HepG2 (cell line): ENCODE measurements around the gene DAB1. TPM values are rescaled to one million over a fixed set of nuclear protein-coding genes. Genes with fewer than 3 reads are reported as not detected.

Experiments
- ATAC-seq: fragments of 200-7000 bp; cut with Tn5 transposase; 3 replicates; pipeline ENCODE4 v1.9.1; 2020; ENCODE audit warnings: mild to moderate bottlenecking, moderate library complexity
- BruUV-seq: library from RNA; stranded (reverse); fragments of 400-500 nt; replicated peaks from 2 replicates; lab custom pipeline; 2021; lab: Mats Ljungman, UMichigan
- CTCF ChIA-PET: fragments of 300-600 bp; formaldehyde crosslinking; extraction: SDS; loops from one replicate; lab custom pipeline; 2021; ENCODE audit warnings: low total read pairs, inconsistent platforms, low intra/inter-chr PET ratio; lab: Yijun Ruan, JAX
- POLR2A ChIA-PET: fragments of 350-600 bp; sonication (Branson Sonifier 250); formaldehyde crosslinking; loops from one replicate; lab custom pipeline; 2020; ENCODE audit warnings: antibody characterized with exemption, inconsistent platforms; lab: Yijun Ruan, JAX
- DNase-seq: peaks from one replicate; pipeline ENCODE4 v3.0.0-alpha.2; 2015; ENCODE audit warnings: low spot score
- FAIRE-seq: peaks from 3 replicates; lab custom pipeline; 2011; peaks lifted over from hg19 to GRCh38; lab: Jason Lieb, UNC
- H2AFZ ChIP-seq: one replicate; pipeline ENCODE4 v1.6.1; 2011; ENCODE audit warnings: low read length, inconsistent platforms
- H3K27ac ChIP-seq: fragments of 300-600 bp; 3 replicates; pipeline ENCODE4 v1.8.0; 2011; ENCODE audit warnings: mixed run types, mild to moderate bottlenecking, mixed read lengths, low read length, inconsistent platforms; ENCODE audit not compliant: insufficient read depth; ENCODE audit errors: extremely low read length
- H3K27me3 ChIP-seq, 2 experiments: fragments of 200-600 bp in 1 of 2; 2 replicates in 1 of 2; 3 replicates in 1 of 2; pipeline versions ENCODE4 v1.6.0 to v1.8.0; 2011; ENCODE audit warnings: low read length in 2 of 2, mild to moderate bottlenecking in 2 of 2, moderate library complexity in 2 of 2, inconsistent platforms in 1 of 2; ENCODE audit not compliant: insufficient read depth in 2 of 2, control insufficient read depth in 1 of 2
- H3K36me3 ChIP-seq, 2 experiments: fragments of 200-600 bp in 1 of 2; replicated peaks in 1 of 2; 2 replicates in 1 of 2; 3 replicates in 1 of 2; pipeline versions ENCODE4 v1.5.1 to v1.8.0; 2011; ENCODE audit warnings: low read length in 2 of 2, inconsistent platforms in 1 of 2; ENCODE audit not compliant: insufficient read depth in 2 of 2, control insufficient read depth in 1 of 2
- H3K4me1 ChIP-seq: 2 replicates; pipeline ENCODE4 v1.5.1; 2012; ENCODE audit warnings: low read length, inconsistent platforms; ENCODE audit not compliant: insufficient read depth
- H3K4me2 ChIP-seq: 2 replicates; pipeline ENCODE4 v1.6.0; 2011; ENCODE audit warnings: low read depth, low read length, inconsistent platforms
- H3K4me3 ChIP-seq, 3 experiments: fragments of 200-600 bp in 1 of 3; sonication (generic), shearing (Covaris generic) in 1 of 3; replicated peaks in 1 of 3; 2 replicates each; pipeline ENCODE4 v1.5.1; 2011 to 2016; ENCODE audit warnings: low read length in 3 of 3, inconsistent platforms in 2 of 3, low read depth in 2 of 3, mild to moderate bottlenecking in 2 of 3, control low read depth in 1 of 3, mixed read lengths in 1 of 3; ENCODE audit not compliant: insufficient read depth in 1 of 3
- H3K79me2 ChIP-seq: one replicate; pipeline ENCODE4 v1.6.1; 2011; ENCODE audit warnings: low read length, inconsistent platforms; ENCODE audit not compliant: insufficient read depth
- H3K9ac ChIP-seq: 2 replicates; pipeline ENCODE4 v1.6.0; 2011; ENCODE audit warnings: mild to moderate bottlenecking, low read depth, low read length, inconsistent platforms; ENCODE audit not compliant: insufficient read depth
- H3K9me3 ChIP-seq: 2 replicates; pipeline ENCODE4 v1.5.1; 2012; ENCODE audit warnings: mild to moderate bottlenecking, low read length
- H4K20me1 ChIP-seq: 2 replicates; pipeline ENCODE4 v1.6.0; 2011; ENCODE audit warnings: inconsistent platforms, mild to moderate bottlenecking, low read length, moderate library complexity; ENCODE audit not compliant: insufficient read depth
- NONO ChIP-seq, 2 experiments: fragments of 450-650 bp in 1 of 2; sonication (generic) in 1 of 2; formaldehyde crosslinking in 1 of 2; IDR thresholded peaks in 1 of 2; conservative IDR thresholded peaks in 1 of 2; 2 replicates each; pipeline versions ENCODE4 v1.6.1 to v1.8.0; 2017 to 2022; ENCODE audit warnings: mild to moderate bottlenecking in 1 of 2, missing genetic modification reagents in 1 of 2, moderate library complexity in 1 of 2
- NR2F6 ChIP-seq, 2 experiments: IDR thresholded peaks; 2 replicates each; pipeline ENCODE4 v1.6.1; 2016; ENCODE audit warnings: antibody characterized with exemption in 1 of 2, mild to moderate bottlenecking in 1 of 2
- SRY ChIP-seq: sonication (generic); formaldehyde crosslinking; IDR thresholded peaks from 2 replicates; pipeline ENCODE4 v1.8.0; 2022; ENCODE audit warnings: mild to moderate bottlenecking, missing genetic modification reagents
- ZFY ChIP-seq: sonication (generic); formaldehyde crosslinking; IDR thresholded peaks from 2 replicates; pipeline ENCODE4 v1.4.0; 2020; ENCODE audit warnings: missing genetic modification reagents
- ZNF432 ChIP-seq: sonication (generic); formaldehyde crosslinking; IDR thresholded peaks from 2 replicates; pipeline ENCODE4 v1.5.0; 2020; ENCODE audit warnings: missing genetic modification reagents, mild to moderate bottlenecking, borderline replicate concordance
- ZNF75D ChIP-seq: sonication (generic); formaldehyde crosslinking; IDR thresholded peaks from 2 replicates; pipeline ENCODE4 v1.8.1; 2023; ENCODE audit warnings: missing genetic modification reagents, mild to moderate bottlenecking, borderline replicate concordance
- ZSCAN21 ChIP-seq: sonication (generic); formaldehyde crosslinking; IDR thresholded peaks from 2 replicates; pipeline ENCODE4 v1.8.0; 2022; ENCODE audit warnings: mild to moderate bottlenecking, missing genetic modification reagents, moderate library complexity, borderline replicate concordance
- WGBS: methylation state at CpG from one replicate; pipeline ENCODE4 v1.1.6; 2017; ENCODE audit warnings: low lambda C conversion rate; 5-methylcytosine and 5-hydroxymethylcytosine counted together
- in situ Hi-C: cut with HindIII; loops from 2 replicates; pipeline ENCODE4 v1.10.0; 2017; ENCODE audit warnings: low pct_unique_long_range_greater_than_20kb; ENCODE audit not compliant: extremely low pct_ligation_motif_present
- intact Hi-C: fragments of 100-400 bp; cut with micrococcal nuclease; formaldehyde crosslinking; loops from one replicate; pipeline ENCODE4 v1.10.0; 2022; ENCODE audit not compliant: unreplicated experiment
- polyA plus RNA-seq, 8 experiments: library from polyadenylated mRNA; depleted of rRNA in 3 of 8; stranded (reverse) in 7 of 8; unstranded in 1 of 8; fragments of >200 nt; fragmentation: Illumina TruSeq in 4 of 8; extraction: Trizol in 4 of 8; gene quantifications; 2 replicates each; pipeline versions ENCODE4 v1.2.1 to v1.2.3, GENCODE V29; 2011 to 2016; ENCODE audit warnings: low read depth in 4 of 8, missing spikeins in 1 of 8, mixed read lengths in 1 of 8; ENCODE audit not compliant: insufficient read depth in 1 of 8
- total RNA-seq, 5 experiments: library from RNA; depleted of rRNA; stranded (reverse); fragments of >200 nt; fragmentation: Illumina TruSeq; extraction: Trizol; gene quantifications; 2 replicates each; pipeline ENCODE4 v1.2.3, GENCODE V29; 2016; ENCODE audit warnings: low read depth in 1 of 5
- TF ChIP-seq, protein P1 (sequence below): sonication (generic); formaldehyde crosslinking; conservative IDR thresholded peaks from 2 replicates; pipeline ENCODE4 v1.8.0; 2022; ENCODE audit warnings: low read depth, missing genetic modification reagents

The DAB1 gene
- total and polyA plus RNA-seq, 2 of the 13 experiments (the other 11 are each of a cell fraction or from before 2014, with no cell fraction given): 0.04 to 0.13 TPM

DNA sequence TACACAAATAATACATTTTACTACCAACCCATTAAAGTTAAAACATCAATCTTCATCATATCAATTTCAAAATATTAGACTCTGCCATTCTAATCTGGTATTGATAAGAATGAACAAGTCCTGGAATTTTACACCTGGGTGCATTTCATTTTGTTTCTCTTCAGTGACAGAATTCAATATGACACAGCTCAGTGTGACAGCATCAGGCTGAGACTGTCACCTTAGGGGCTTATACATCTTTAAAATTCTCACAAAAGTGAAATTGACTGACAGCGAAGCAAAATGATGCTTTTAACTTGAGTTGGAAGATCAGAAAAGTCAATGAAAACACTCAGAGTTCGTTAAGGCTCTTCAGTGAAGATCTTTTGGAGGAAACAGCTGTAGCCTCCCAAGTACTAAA lies 213.0 kb downstream of the DAB1 start:
- no peak for TF ChIP-seq NR2F6 (IDR thresholded peaks at IDR 0.05)
- no peak for TF ChIP-seq NR2F6 (CRISPR knock-in tag; IDR thresholded peaks at IDR 0.05)
- no peak for TF ChIP-seq ZNF432 (CRISPR knock-in tag)
- TF ChIP-seq ZSCAN21 (CRISPR knock-in tag): no peak
- TF ChIP-seq ZNF75D (CRISPR knock-in tag): no peak
- TF ChIP-seq NONO (IDR thresholded peaks at IDR 0.05): no peak
- no peak for TF ChIP-seq NONO (CRISPR knock-in tag; conservative IDR thresholded peaks at IDR 0.05)
- TF ChIP-seq, protein P1, sequence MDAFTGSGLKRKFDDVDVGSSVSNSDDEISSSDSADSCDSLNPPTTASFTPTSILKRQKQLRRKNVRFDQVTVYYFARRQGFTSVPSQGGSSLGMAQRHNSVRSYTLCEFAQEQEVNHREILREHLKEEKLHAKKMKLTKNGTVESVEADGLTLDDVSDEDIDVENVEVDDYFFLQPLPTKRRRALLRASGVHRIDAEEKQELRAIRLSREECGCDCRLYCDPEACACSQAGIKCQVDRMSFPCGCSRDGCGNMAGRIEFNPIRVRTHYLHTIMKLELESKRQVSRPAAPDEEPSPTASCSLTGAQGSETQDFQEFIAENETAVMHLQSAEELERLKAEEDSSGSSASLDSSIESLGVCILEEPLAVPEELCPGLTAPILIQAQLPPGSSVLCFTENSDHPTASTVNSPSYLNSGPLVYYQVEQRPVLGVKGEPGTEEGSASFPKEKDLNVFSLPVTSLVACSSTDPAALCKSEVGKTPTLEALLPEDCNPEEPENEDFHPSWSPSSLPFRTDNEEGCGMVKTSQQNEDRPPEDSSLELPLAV (CRISPR knock-in tag): no peak
- TF ChIP-seq ZFY (CRISPR knock-in tag): no peak
- no peak for TF ChIP-seq SRY (CRISPR knock-in tag)
- TF ChIP-seq, all 625 proteins: peak for 0
- Histone ChIP-seq H3K36me3 (no peaks in the 10 kb centered on the region), H3K9me3 (no peaks in the 10 kb centered on the region), H3K79me2 (no peaks in the 10 kb centered on the region), H4K20me1 (no peaks in the 10 kb centered on the region), H3K27ac (no peak overlapping the region), H3K4me1 (no peaks in the 10 kb centered on the region), H3K4me3 (no peak overlapping the region), H3K4me2 (no peak overlapping the region), H3K27me3 (no peaks in the 10 kb centered on the region), H2AFZ (no peak overlapping the region), H3K9ac (no peak overlapping the region)
- POLR2A ChIA-PET: no interaction called here
- in situ Hi-C loops: no loop called here
- WGBS: 37% methylated on average over 2 of the region's 2 CpGs
- no peak for DNase-seq
- no TSS peak for BruUV-seq
- no peak for FAIRE-seq
- intact Hi-C loops: no loop called here
- CTCF ChIA-PET: no interaction called here
- ATAC-seq: no peak
